Ammon's horn (tissue), 1 donor: ENCODE measurements around the gene C1QL1.
"Not testable (repeated sequence)": the region's sequence is repeated elsewhere in the genome, so short reads cannot be mapped to it uniquely, and the experiment has no call there.

Experiments used
- DNase-seq: peaks from one replicate; pipeline ENCODE4 v3.0.0-alpha.2; 2016; ENCODE audit warnings: low spot score

Gene C1QL1

GRCh38 chr17:44960691-44961090, 7.4 kb downstream of the C1QL1 start:
- no peak for DNase-seq

DNA sequence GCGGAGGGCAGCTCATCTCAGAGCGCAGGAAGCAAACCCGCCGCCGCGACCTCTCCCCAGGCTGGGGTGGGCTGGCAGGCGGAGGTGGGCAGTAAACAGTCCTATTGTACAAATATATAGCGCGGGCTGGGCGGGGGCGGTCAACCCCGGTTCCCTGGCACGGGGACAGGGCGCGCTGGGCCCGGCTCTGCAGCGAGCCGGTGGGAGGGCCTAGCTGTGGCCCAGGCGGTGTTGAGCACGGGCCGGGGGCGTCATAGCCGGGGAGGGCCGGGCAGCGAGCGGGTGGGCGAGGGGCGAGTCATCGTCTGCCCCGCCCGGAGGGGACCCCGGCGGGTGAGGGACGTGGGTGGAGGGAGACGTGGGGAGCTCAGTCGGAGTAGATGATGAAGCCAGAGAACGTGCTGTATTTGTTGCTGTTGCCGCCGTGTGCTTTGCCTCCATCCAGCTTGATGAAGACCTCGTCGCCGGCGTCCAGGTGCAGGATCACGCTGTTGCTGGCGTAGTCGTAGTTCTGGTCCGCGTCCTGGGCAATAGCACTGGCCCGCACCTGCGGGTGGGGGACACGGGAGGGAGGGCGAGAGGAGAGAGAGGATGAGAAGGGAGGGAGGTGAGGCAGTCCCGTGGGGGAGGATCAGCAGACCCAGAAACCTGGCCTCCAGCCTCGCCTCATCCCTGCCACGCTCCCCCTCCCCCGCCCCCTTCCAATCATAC, 8.1 kb downstream of the C1QL1 start:
- no peak for DNase-seq

GRCh38 chr17:44956998-44957981, 10.8 kb downstream of the C1QL1 start:
- peak; percentile 56 for DNase-seq

DNA sequence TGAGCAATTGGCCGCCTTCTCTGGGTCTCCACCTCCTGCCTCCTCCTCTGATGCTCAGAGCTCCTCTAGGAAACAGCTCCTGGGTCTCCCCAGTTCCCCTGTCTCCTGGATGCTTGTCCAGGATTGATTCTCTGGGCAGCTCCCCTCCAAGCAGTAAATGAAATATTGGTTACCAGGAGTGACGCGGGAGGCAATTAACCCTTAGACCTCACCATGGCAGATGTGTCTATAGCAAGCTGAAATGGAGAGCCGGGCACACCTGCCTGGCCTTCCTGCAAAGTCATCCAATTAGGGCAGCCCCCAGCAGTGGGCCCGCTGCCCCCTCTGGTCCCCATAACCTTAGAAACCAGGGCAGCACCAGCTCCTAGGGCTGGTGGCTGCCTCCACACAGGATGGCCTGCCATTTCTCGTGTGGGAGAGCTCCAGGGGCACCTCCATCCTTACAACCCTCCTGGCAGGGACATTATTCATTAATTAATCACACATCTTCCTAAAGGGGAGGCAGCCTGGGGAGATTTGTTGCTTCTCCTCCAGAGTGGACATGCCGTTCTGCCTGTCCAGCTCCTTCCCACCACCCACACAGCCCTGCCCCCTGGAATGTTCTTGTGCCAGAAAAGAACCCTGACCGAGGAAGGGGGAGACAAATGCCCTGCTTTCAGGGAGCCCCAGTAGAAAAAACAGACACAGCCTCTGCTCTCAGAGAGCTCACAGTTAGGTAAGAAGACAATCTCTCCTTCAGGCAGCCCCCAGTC, 12.3 kb downstream of the C1QL1 start:
- no peak for DNase-seq

- DNase-seq, result no peak
These were observed 15.1 kb downstream of the C1QL1 start for GRCh38 chr17:44952946-44953475.

DNA sequence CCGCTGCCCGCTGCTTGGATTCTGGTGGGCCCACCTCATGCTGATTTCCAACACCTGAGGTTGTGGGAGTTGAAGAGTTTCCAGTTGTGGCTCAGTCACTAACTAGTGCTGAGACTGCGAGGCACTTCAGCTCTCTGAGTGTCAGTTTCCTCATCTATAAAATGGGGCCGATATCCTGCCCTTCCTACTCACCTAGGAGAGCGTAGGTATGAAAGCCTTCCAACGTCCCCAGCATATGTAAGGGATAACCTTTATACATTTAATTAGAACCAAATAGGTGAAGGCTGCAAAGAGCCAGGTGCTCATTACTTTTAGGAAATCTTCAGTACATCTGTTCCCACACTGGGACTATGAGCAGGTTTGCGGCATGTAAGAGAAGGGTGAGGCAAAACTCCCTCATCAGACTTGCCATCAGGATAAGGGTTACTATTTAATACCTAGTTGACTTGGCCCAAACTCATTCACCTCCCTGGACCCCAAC, 19.7 kb downstream of the C1QL1 start:
- no peak for DNase-seq

DNA sequence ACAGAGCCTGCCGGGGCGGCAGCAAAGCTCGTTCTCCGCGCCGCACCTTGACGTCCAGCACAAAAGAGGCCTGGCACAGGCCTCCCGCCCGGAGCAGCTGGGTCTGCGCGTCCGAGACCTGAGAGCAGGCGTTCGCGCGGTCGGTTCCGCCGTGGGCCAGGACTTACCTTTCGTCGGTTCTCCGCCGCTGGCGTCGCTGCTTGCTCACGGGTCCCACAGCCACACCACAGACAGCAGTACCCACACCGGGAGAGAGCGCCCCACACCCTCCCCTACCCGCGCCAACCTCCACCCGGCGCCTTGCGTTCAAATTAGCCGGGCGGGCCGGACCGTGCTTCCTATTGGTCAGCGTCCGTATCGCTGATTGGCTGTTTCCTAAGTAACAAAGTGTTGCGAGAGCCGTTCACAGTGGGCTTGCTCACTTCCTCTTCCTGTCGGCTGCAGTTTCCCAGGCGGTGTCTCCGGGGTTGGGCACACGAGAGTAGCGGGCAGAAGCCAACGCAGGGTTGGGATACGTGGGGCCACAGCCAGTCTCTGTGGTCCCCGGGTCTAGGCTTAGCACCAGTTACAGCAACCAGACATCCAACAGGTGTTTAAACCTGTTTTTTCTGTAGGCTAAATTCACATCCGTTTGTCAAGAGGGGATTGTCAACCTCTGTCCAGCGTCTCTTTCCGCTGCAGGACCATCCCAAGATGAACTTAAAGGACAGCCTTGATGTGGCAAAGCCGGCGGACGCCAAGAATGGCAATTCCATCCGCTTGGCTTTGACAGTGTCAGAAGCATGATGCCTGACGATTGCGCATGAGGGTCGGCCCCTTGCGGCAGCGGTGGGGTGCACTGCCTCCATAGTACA, 20.4 kb downstream of the C1QL1 start, which contains the start of gene KIF18B:
KIF18B (minus strand) TSS at position 313 of the 854 bp plus-strand sequence. CDS start 11,429 bp downstream, outside the sequence.
- DNase-seq, result peak; percentile 96

DNA sequence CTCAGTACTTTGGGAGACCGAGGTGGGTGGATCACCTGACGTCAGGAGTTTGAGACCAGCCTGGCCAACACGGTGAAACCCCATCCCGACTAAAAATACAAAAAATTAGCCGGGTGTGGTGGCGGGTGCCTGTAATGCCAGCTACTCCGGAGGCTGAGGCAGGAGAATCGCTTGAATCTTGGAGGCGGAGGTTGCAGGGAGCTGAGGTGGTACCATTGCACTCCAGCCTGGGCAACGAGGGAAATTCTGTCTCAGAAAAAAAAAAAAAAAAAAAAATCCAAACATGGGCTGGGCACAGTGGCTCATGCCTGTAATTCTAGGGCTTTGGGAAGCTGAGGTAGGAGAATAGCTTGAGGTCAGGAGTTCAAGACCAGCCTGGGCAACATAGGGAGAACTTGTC, 22.5 kb downstream of the C1QL1 start:
- not testable (repeated sequence) for DNase-seq

GRCh38 chr17:44942456-44942855, 25.6 kb downstream of the C1QL1 start:
- no peak for DNase-seq

GRCh38 chr17:44941712-44942331, 26.3 kb downstream of the C1QL1 start:
- no peak for DNase-seq

DNA sequence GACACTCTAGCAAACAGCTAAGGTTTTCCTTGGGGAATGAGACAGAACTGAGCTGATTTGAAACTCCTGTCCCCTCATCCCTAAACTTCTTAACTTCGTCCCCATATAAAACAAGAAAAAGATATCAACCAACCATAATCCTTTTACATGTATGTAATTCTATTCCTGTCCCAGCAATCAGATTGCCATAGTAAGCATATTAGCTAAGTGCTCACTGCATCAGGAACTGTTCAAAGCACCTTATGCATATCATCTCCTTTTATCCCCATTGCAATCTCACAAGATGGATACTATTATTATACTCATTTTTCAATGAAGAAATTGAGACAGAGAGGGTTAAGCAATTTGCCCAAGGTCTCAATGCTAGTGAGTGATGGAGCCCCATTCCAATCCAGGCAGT, 27.3 kb downstream of the C1QL1 start:
- no peak for DNase-seq

GRCh38 chr17:44940317-44940716, 27.8 kb downstream of the C1QL1 start:
- no peak for DNase-seq

DNA sequence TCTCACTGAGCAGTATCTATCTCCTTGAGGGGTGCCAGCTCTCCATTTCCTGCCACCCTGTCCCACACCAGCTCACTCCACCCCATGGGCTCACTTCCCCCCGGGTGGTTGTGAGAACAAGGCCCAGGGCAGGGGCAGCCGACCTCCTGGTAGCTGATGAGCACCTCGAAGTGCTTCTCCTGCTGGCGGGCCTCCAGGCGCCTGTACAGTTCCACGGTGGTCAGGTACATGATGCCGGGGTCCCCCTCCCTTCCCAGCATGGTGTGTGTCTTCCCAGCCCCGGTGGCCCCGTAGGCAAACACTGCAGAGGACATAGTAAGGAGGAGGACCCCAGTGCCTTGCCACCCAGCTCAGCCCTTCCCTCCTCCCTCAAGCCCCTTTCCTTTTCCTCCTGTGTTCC, 33.0 kb downstream of the C1QL1 start:
- no peak for DNase-seq

GRCh38 chr17:44934745-44935105, 33.4 kb downstream of the C1QL1 start:
- DNase-seq, result no peak

DNA sequence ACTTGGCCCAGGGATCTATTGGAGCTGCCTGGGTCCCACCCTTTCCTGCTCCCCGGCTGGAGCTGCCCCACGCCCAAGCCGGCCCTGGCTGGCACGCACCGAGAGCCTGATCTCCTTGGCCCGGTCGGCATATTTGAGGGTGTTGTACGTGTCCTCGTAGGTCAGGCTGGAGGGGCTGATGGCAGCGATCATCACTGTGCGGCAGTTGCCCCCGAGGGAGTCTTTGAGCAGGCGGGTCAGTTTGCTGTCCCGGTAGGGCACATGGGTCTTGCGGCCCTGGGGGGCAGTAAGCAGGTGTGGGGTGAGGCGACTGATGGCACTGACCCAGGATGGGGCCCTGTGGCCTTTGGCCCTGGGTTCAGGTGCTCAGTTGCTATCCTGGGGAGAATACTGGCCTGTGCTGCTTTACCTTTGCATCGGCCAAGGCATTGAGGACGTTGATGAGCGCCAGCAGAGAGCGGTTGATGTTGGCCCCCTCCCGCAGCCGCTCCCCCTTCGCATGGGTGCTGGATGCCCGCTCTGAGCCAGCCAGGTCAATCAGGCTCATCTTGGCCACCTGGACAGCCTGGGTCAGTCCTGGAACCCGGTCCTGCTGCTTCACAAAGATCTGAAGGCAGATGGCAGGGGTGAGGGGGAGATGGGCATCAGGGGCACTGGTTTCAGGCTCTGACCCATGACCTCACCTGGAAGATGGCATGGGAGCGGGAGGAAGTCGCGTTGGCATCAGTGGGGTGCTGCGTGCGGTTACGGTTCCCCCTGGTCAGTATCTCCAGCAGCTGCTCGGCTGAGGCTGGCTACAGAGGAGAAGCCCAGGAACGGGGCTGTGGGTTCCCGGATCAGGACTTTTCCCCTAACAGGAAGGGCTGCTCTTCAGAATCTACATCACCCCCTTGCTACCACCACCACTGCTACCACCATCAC, 34.0 kb downstream of the C1QL1 start:
- no peak for DNase-seq

DNA sequence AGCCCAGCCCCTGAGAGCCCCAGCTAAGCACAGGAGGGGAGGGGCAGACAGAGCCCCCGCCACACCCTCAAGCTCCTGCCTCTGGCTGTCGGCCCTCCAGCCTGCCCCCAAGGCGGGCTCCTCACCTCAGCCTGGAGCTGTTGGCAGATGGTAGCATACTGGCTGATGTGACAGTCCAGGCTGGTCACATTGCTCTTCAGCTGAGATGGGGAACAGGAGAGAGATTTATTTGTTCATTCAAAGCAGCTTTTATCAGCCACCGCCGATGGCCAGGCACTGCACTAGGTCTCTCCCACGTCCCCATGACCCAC, 35.4 kb downstream of the C1QL1 start:
- DNase-seq, result no peak

DNA sequence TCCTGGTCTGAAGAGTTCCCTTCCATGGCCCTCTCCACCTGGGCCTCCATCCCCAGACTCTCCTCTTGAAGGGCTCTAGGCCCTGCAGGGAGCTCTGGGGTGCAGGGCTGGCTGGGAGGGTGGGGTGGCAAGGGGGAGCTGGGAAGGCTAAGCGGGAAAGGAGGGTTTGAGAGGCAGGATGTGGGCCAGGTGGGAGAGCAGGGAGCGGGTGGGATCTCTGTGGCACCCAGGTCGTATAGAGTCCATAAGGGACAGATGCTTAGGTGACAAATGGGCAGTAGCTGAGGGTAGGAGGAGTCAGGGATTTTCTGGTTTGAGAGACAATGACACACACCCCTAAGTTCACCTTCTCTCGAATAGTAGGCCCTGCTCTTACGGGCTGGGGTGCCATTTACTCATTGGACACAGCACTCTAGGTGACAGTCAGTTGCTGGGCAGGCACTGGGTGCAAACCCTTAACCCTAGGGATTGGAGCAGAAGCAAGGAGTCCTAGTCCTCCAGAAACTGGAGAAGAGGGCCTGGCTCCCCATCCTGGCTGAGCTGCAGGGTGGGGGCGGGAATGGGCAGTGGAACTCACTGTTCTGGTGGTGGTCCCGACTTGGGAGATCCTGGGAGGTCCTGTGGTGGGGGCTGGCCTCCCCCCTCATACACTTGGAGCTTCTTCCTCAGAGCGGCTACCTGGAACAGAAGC, 35.9 kb downstream of the C1QL1 start:
- DNase-seq, result no peak

DNA sequence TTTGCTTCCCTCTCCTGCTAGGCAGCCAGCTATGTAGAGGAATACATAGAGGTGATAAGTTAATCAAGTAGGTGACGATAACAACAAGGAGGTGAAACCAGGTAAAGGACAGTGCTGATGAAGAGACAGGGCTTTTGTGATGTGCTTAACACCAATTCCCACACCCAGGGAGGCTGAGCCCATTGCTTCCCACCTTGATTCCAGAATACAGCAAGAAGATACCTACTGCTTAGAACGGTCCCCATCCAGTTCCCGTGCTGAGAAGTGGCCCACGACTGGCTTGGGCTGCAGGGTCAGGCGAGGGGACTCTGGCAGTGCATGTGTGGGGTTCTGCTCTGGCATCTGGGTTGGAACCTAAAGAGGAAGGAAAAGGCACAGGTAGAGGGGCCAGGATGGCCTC, 36.7 kb downstream of the C1QL1 start:
- DNase-seq, result no peak

DNA sequence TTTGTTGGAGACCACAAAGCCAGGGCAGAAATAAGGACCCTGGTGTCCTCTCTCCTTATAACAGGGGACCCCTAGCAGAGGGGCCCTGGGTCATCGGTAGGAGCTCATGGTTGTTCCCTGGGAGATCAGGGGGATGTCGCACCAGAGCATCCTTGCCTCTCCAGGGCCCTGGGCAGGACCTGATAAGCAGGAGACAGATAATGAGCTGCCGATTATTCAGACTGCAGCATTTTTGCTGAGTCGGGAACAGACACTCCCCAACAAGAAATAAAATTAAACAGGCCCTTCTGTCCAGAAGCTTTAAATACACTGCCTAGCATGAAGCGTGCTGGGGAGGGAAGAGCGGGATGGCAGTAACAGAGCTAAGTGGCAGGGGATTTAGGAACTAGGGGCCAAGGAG, 37.4 kb downstream of the C1QL1 start:
- DNase-seq, result no peak
